Caki2 (cell line): ENCODE measurements around the gene EWSR1. TPM values are rescaled to one million over a fixed set of nuclear protein-coding genes. Genes with fewer than 3 reads are reported as not detected.

Experiments
- DNase-seq: peaks from one replicate; pipeline ENCODE4 v3.0.0-alpha.2; 2015; ENCODE audit warnings: low read depth
- in situ Hi-C: cut with HindIII; loops from 2 replicates; pipeline ENCODE4 v1.10.0; 2016; ENCODE audit warnings: low sequenced_read_pairs, low pct_unique_long_range_greater_than_20kb, mixed read lengths
- total RNA-seq: library from RNA; depleted of rRNA; stranded (reverse); fragments of >200 nt; shearing (Covaris generic); gene quantifications from 2 replicates; pipeline ENCODE4 v1.2.3, GENCODE V29; 2014; ENCODE audit warnings: low replicate concordance

Gene EWSR1
- total RNA-seq, 1 experiment from 2014 or later, result 173 TPM

- in situ Hi-C loops, result no loop called here
- no peak for DNase-seq
These were observed 30.6 kb downstream of the EWSR1 start for GRCh38 chr22:29298641-29299040.

- in situ Hi-C loops, result no loop called here
- DNase-seq, result no peak
These were observed 31.2 kb downstream of the EWSR1 start for GRCh38 chr22:29299136-29299900.

GRCh38 chr22:29300467-29300806 is 32.4 kb downstream of the EWSR1 start:
- in situ Hi-C loops, result no loop called here
- no peak for DNase-seq

GRCh38 chr22:29300807-29301601 is 32.9 kb downstream of the EWSR1 start:
- no peak for DNase-seq
- in situ Hi-C loops, result no loop called here

GRCh38 chr22:29301716-29302401 is 33.8 kb downstream of the EWSR1 start:
- no peak for DNase-seq
- in situ Hi-C loops, result no loop called here

- in situ Hi-C loops, result no loop called here
- no peak for DNase-seq
These were observed 34.3 kb downstream of the EWSR1 start for GRCh38 chr22:29302402-29302680.

GRCh38 chr22:29302681-29303465 is 34.8 kb downstream of the EWSR1 start:
- DNase-seq, result no peak
- in situ Hi-C loops, result no loop called here

GRCh38 chr22:29305836-29306174 is 37.7 kb downstream of the EWSR1 start:
- DNase-seq, result no peak
- in situ Hi-C loops, result no loop called here

- peak; percentile 82 for DNase-seq
- in situ Hi-C loops, result no loop called here
These were observed 38.2 kb downstream of the EWSR1 start, which contains the start of gene GAS2L1 for GRCh38 chr22:29306175-29306834. TSS of gene GAS2L1 (plus strand) at chr22:29306650. CDS start at chr22:29308106, 1,456 bp downstream.

- peak; percentile 80 for DNase-seq
- in situ Hi-C loops, result no loop called here
These were observed 38.9 kb downstream of the EWSR1 start for GRCh38 chr22:29306835-29307595.

- in situ Hi-C loops, result no loop called here
- DNase-seq, result no peak
These were observed 39.6 kb downstream of the EWSR1 start for GRCh38 chr22:29307596-29308147.

GRCh38 chr22:29308148-29308790 is 40.2 kb downstream of the EWSR1 start:
- in situ Hi-C loops, result no loop called here
- DNase-seq, result no peak

GRCh38 chr22:29308791-29309262 is 40.8 kb downstream of the EWSR1 start:
- no peak for DNase-seq
- in situ Hi-C loops, result no loop called here

- in situ Hi-C loops, result no loop called here
- DNase-seq, result peak; percentile 52
These were observed 41.4 kb downstream of the EWSR1 start for GRCh38 chr22:29309332-29310064.

- DNase-seq, result no peak
- in situ Hi-C loops, result no loop called here
These were observed 42.2 kb downstream of the EWSR1 start for GRCh38 chr22:29310065-29310862.
